ENCODE results near the gene RHBDL1.

RHBDL1 gene

GRCh38 chr16:644556-644955 is 30.9 kb upstream of the RHBDL1 start:
- Mint-ChIP-seq H3K36me3 (no peaks in the 10 kb centered on the region), H3K27me3 (no peaks in the 10 kb centered on the region), H3K4me1 (peaks cover 19% of the 10 kb centered on the region), H3K27ac (no peak overlapping the region), H3K4me3 (no peak overlapping the region), H3K9me3 (no peaks in the 10 kb centered on the region)
- CTCF ChIA-PET, result no interaction called here
- no peak for DNase-seq

GRCh38 chr16:645852-646678 is 29.4 kb upstream of the RHBDL1 start:
- Mint-ChIP-seq H3K36me3 (no peaks in the 10 kb centered on the region), H3K27me3 (no peaks in the 10 kb centered on the region), H3K9me3 (no peaks in the 10 kb centered on the region), H3K4me3 (no peak overlapping the region), H3K4me1 (peaks cover 27% of the 10 kb centered on the region), H3K27ac (no peak overlapping the region)
- no peak for DNase-seq
- CTCF ChIA-PET, result no interaction called here

- H3K9me3 Mint-ChIP-seq, result no peaks in the 10 kb centered on the region
- CTCF ChIA-PET, result interaction anchor here (1.6 kb wide), 1 partner anchor 34 kb away, joined by 3 read pairs; the partner anchor contains the start of gene STUB1
- H3K27ac Mint-ChIP-seq, result no peak overlapping the region
- H3K4me3 Mint-ChIP-seq, result no peak overlapping the region
- H3K27me3 Mint-ChIP-seq, result no peaks in the 10 kb centered on the region
- no peak for DNase-seq
- H3K4me1 Mint-ChIP-seq, result peaks cover 29% of the 10 kb centered on the region
- H3K36me3 Mint-ChIP-seq, result no peaks in the 10 kb centered on the region
Measured at GRCh38 chr16:646679-647172, 28.7 kb upstream of the RHBDL1 start.

- H3K9me3 Mint-ChIP-seq, result no peaks in the 10 kb centered on the region
- CTCF ChIA-PET, result interaction anchor here (0.7 to 1.6 kb wide), 3 partner anchors 11 to 152 kb away, joined by 3 read pairs; partner anchors contain the start of genes METTL26 and STUB1
- H3K4me3 Mint-ChIP-seq, result no peak overlapping the region
- DNase-seq, result no peak
- peaks cover 29% of the 10 kb centered on the region for H3K4me1 Mint-ChIP-seq
- H3K36me3 Mint-ChIP-seq, result no peaks in the 10 kb centered on the region
- H3K27ac Mint-ChIP-seq, result no peak overlapping the region
- no peaks in the 10 kb centered on the region for H3K27me3 Mint-ChIP-seq
Measured at GRCh38 chr16:647173-647902, 28.1 kb upstream of the RHBDL1 start.

- H3K9me3 Mint-ChIP-seq, result no peaks in the 10 kb centered on the region
- peaks cover 1% of the 10 kb centered on the region for H3K36me3 Mint-ChIP-seq
- CTCF ChIA-PET, result interaction anchor here (0.7 to 1.6 kb wide), 4 partner anchors 12 to 153 kb away, joined by 3 read pairs; partner anchors contain the start of genes METTL26 and STUB1
- peak overlapping the region; percentile 81 for H3K27ac Mint-ChIP-seq
- H3K4me3 Mint-ChIP-seq, result peak overlapping the region; percentile 74
- H3K27me3 Mint-ChIP-seq, result no peaks in the 10 kb centered on the region
- peaks cover 25% of the 10 kb centered on the region for H3K4me1 Mint-ChIP-seq
- DNase-seq, result peak; percentile 54
Measured at GRCh38 chr16:648071-648780, 27.2 kb upstream of the RHBDL1 start.

- Mint-ChIP-seq H3K36me3 (peaks cover 1% of the 10 kb centered on the region), H3K4me3 (peak within 1 kb of the TSS; percentile 75), H3K27ac (peak within 1 kb of the TSS; percentile 81), H3K27me3 (no peaks in the 10 kb centered on the region), H3K9me3 (no peaks in the 10 kb centered on the region), H3K4me1 (peaks cover 21% of the 10 kb centered on the region)
- peak; percentile 96 for DNase-seq
- CTCF ChIA-PET, result interaction anchor here (0.7 kb wide), 1 partner anchor 13 kb away, joined by 3 read pairs; the partner anchor contains the start of gene METTL26
Measured at GRCh38 chr16:648781-649589, 26.5 kb upstream of the RHBDL1 start, which contains the start of gene WDR90. Gene WDR90 (plus strand): TSS chr16:649365. CDS start chr16:649417, 52 bp downstream.

- H3K36me3 Mint-ChIP-seq, result peaks cover 1% of the 10 kb centered on the region
- CTCF ChIA-PET, result interaction anchor here (0.9 kb wide), 1 partner anchor 10 kb away, joined by 4 read pairs; no protein-coding TSS in a partner anchor
- peak; percentile 58 for DNase-seq
- H3K9me3 Mint-ChIP-seq, result no peaks in the 10 kb centered on the region
- no peak overlapping the region for H3K27ac Mint-ChIP-seq
- peak overlapping the region; percentile 75 for H3K4me3 Mint-ChIP-seq
- no peaks in the 10 kb centered on the region for H3K27me3 Mint-ChIP-seq
- peaks cover 18% of the 10 kb centered on the region for H3K4me1 Mint-ChIP-seq
Measured at GRCh38 chr16:649631-650030, 25.8 kb upstream of the RHBDL1 start.

GRCh38 chr16:651844-652243 is 23.6 kb upstream of the RHBDL1 start:
- Mint-ChIP-seq H3K4me3 (no peak overlapping the region), H3K9me3 (no peaks in the 10 kb centered on the region), H3K36me3 (peaks cover 1% of the 10 kb centered on the region), H3K27me3 (no peaks in the 10 kb centered on the region), H3K4me1 (peaks cover 17% of the 10 kb centered on the region), H3K27ac (no peak overlapping the region)
- DNase-seq, result no peak
- CTCF ChIA-PET, result interaction anchor here (1.2 kb wide), 1 partner anchor 12 kb away, joined by 3 read pairs; no protein-coding TSS in a partner anchor

- no peaks in the 10 kb centered on the region for H3K27me3 Mint-ChIP-seq
- H3K4me1 Mint-ChIP-seq, result peaks cover 17% of the 10 kb centered on the region
- H3K4me3 Mint-ChIP-seq, result no peak overlapping the region
- peaks cover 1% of the 10 kb centered on the region for H3K36me3 Mint-ChIP-seq
- H3K27ac Mint-ChIP-seq, result no peak overlapping the region
- no peaks in the 10 kb centered on the region for H3K9me3 Mint-ChIP-seq
- DNase-seq, result no peak
- CTCF ChIA-PET, result interaction anchor here (1.1 kb wide), 1 partner anchor 73 kb away, joined by 3 read pairs; no protein-coding TSS in a partner anchor
Measured at GRCh38 chr16:652454-653305, 22.8 kb upstream of the RHBDL1 start.

- peaks cover 1% of the 10 kb centered on the region for H3K36me3 Mint-ChIP-seq
- CTCF ChIA-PET, result no interaction called here
Measured at GRCh38 chr16:654034-654433, 21.4 kb upstream of the RHBDL1 start.

GRCh38 chr16:657487-657886 is 18.0 kb upstream of the RHBDL1 start:
- CTCF ChIA-PET, result no interaction called here
- Mint-ChIP-seq H3K4me3 (no peak overlapping the region), H3K27ac (no peak overlapping the region), H3K27me3 (no peaks in the 10 kb centered on the region), H3K4me1 (peaks cover 5% of the 10 kb centered on the region), H3K36me3 (peaks cover 1% of the 10 kb centered on the region), H3K9me3 (no peaks in the 10 kb centered on the region)
- no peak for DNase-seq

More at GRCh38 chr16:654034-654433, 21.4 kb upstream of the RHBDL1 start:
- Mint-ChIP-seq H3K4me3 (no peak overlapping the region), H3K27me3 (no peaks in the 10 kb centered on the region), H3K27ac (no peak overlapping the region), H3K9me3 (no peaks in the 10 kb centered on the region), H3K4me1 (peaks cover 10% of the 10 kb centered on the region)
- DNase-seq, result no peak

- Mint-ChIP-seq H3K27me3 (no peaks in the 10 kb centered on the region), H3K4me3 (no peak overlapping the region), H3K4me1 (peaks cover 5% of the 10 kb centered on the region), H3K27ac (no peak overlapping the region), H3K36me3 (no peaks in the 10 kb centered on the region), H3K9me3 (no peaks in the 10 kb centered on the region)
- no peak for DNase-seq
- CTCF ChIA-PET, result interaction anchor here (1.2 kb wide), 1 partner anchor 9 kb away, joined by 4 read pairs; no protein-coding TSS in a partner anchor
Measured at GRCh38 chr16:658679-659571, 16.5 kb upstream of the RHBDL1 start.
